ENCODE results near the gene ALAS1. TPM values are rescaled to one million over a fixed set of nuclear protein-coding genes. Genes with fewer than 3 reads are reported as not detected.

Gene ALAS1
- total RNA-seq, 2 donors from 2014 or later = 13.5 to 63.6 TPM

- Histone ChIP-seq H3K4me3 (no peak overlapping the region), H3K27ac (no peak overlapping the region), H3K36me3 (replicated peaks in 1 of 2; ENCODE audit: insufficient read depth in 1 of 2, low read depth in 2 of 2) (peaks cover 0 to 7% of the 10 kb centered on the region in 2 donors), H3K9me3 (no peaks in the 10 kb centered on the region), H3K4me1 (peaks cover 14% of the 10 kb centered on the region), H3K27me3 (no peaks in the 10 kb centered on the region)
- 81 to 83% methylated on average over 12 to 28 of the region's 28 CpGs for WGBS, 2 donors
- ATAC-seq = no peak
- peak in 1 of 7 experiments; percentile 6 for TF ChIP-seq CTCF (IDR thresholded peaks at IDR 0.05)
- no peak for TF ChIP-seq POLR2A (IDR thresholded peaks at IDR 0.05)
- intact Hi-C loops (cut with DNase I) = loop anchor here (5.0 kb wide), 1 partner anchor 115 kb away; no protein-coding TSS in a partner anchor
- DNase-seq = no peak
Observed at GRCh38 chr3:52232279-52233107, 34.5 kb downstream of the ALAS1 start.

GRCh38 chr3:52233108-52233591, 35.2 kb downstream of the ALAS1 start:
- WGBS, 2 donors = 60 to 76% methylated on average over 1 to 4 of the region's 5 CpGs
- intact Hi-C loops (cut with DNase I) = loop anchor here (5.0 kb wide), 1 partner anchor 114 kb away; no protein-coding TSS in a partner anchor
- Histone ChIP-seq H3K27ac (no peak overlapping the region), H3K4me3 (no peak overlapping the region), H3K9me3 (no peaks in the 10 kb centered on the region), H3K27me3 (no peaks in the 10 kb centered on the region), H3K36me3 (replicated peaks in 1 of 2; ENCODE audit: insufficient read depth in 1 of 2, low read depth in 2 of 2) (peaks cover 0 to 7% of the 10 kb centered on the region in 2 donors), H3K4me1 (peaks cover 21% of the 10 kb centered on the region)
- ATAC-seq = no peak
- TF ChIP-seq POLR2A (IDR thresholded peaks at IDR 0.05) (no peak), CTCF (IDR thresholded peaks at IDR 0.05) (no peak)
- no peak for DNase-seq

- intact Hi-C loops (cut with DNase I) = loop anchor here (5.0 kb wide), 1 partner anchor 113 kb away; no protein-coding TSS in a partner anchor
- no peaks in the 10 kb centered on the region for H3K27me3 ChIP-seq
- H3K4me1 ChIP-seq = peaks cover 25% of the 10 kb centered on the region
- no peak overlapping the region for H3K27ac ChIP-seq
- DNase-seq = no peak
- no peaks in the 10 kb centered on the region for H3K9me3 ChIP-seq
- no peak overlapping the region for H3K4me3 ChIP-seq
- no peak for ATAC-seq
- TF ChIP-seq CTCF (IDR thresholded peaks at IDR 0.05) (no peak), POLR2A (IDR thresholded peaks at IDR 0.05) (no peak)
- peaks cover 0 to 4% of the 10 kb centered on the region in 2 donors for H3K36me3 ChIP-seq (replicated peaks in 1 of 2; ENCODE audit: insufficient read depth in 1 of 2, low read depth in 2 of 2)
- 67 to 82% methylated on average over 3 of the region's 3 CpGs for WGBS, 2 donors
Observed at GRCh38 chr3:52233968-52234367, 36.0 kb downstream of the ALAS1 start.

GRCh38 chr3:52234516-52235447, 36.8 kb downstream of the ALAS1 start:
- H3K27me3 ChIP-seq = no peaks in the 10 kb centered on the region
- no peak for TF ChIP-seq CTCF (IDR thresholded peaks at IDR 0.05)
- no peak for TF ChIP-seq POLR2A (IDR thresholded peaks at IDR 0.05)
- H3K4me1 ChIP-seq = peaks cover 29% of the 10 kb centered on the region
- no peaks in the 10 kb centered on the region for H3K9me3 ChIP-seq
- ATAC-seq = no peak
- WGBS, 2 donors = 68 to 89% methylated on average over 6 to 15 of the region's 15 CpGs
- no peak for DNase-seq
- no peak overlapping the region for H3K4me3 ChIP-seq
- no peak overlapping the region for H3K27ac ChIP-seq
- H3K36me3 ChIP-seq (replicated peaks in 1 of 2; ENCODE audit: insufficient read depth in 1 of 2, low read depth in 2 of 2) = peaks cover 0 to 1% of the 10 kb centered on the region in 2 donors
- intact Hi-C loops (cut with DNase I) = loop anchor here (5.0 kb wide), 1 partner anchor 113 kb away; no protein-coding TSS in a partner anchor

Measured in body of pancreas (tissue), 4 donors.